Loucy (cell line): ENCODE data around the gene ADGRD1.

ENCODE experiments used
- H2AFZ ChIP-seq: fragments of 200-600 bp; sonication (generic); 2 replicates; pipeline ENCODE4 v1.6.0; 2016; ENCODE audit warnings: antibody characterized with exemption, mild to moderate bottlenecking, low read length, moderate library complexity
- H3F3A ChIP-seq: fragments of 200-600 bp; 2 replicates; pipeline ENCODE4 v1.6.0; 2016; ENCODE audit warnings: antibody characterized with exemption, low read depth, mild to moderate bottlenecking
- H3K27me3 ChIP-seq: fragments of 200-600 bp; sonication (generic); 2 replicates; pipeline ENCODE4 v1.6.1; 2014; ENCODE audit warnings: low read length, mild to moderate bottlenecking; ENCODE audit not compliant: insufficient read depth, poor library complexity, severe bottlenecking
- H3K36me3 ChIP-seq: fragments of 200-600 bp; sonication (generic); 2 replicates; pipeline ENCODE4 v1.6.1; 2016; ENCODE audit warnings: low read length; ENCODE audit not compliant: insufficient read depth
- H3K4me1 ChIP-seq: fragments of 200-600 bp; sonication (generic); 2 replicates; pipeline ENCODE4 v1.5.1; 2014; ENCODE audit warnings: low read length, mild to moderate bottlenecking; ENCODE audit not compliant: insufficient read depth, poor library complexity, severe bottlenecking
- H3K4me2 ChIP-seq: fragments of 200-600 bp; sonication (generic); 2 replicates; pipeline ENCODE4 v1.6.0; 2014; ENCODE audit warnings: antibody characterized with exemption, low read length, low read depth, mild to moderate bottlenecking; ENCODE audit not compliant: poor library complexity, severe bottlenecking
- H3K4me3 ChIP-seq: fragments of 200-600 bp; sonication (generic); 2 replicates; pipeline ENCODE4 v1.5.1; 2014; ENCODE audit warnings: low read length, mild to moderate bottlenecking, mixed read lengths; ENCODE audit not compliant: poor library complexity, severe bottlenecking
- H3K79me2 ChIP-seq: fragments of 200-600 bp; sonication (generic); 2 replicates; pipeline ENCODE4 v1.6.1; 2014; ENCODE audit warnings: low read length; ENCODE audit not compliant: insufficient read depth
- H3K9ac ChIP-seq: fragments of 200-600 bp; sonication (generic); 2 replicates; pipeline ENCODE4 v1.6.0; 2014; ENCODE audit warnings: mild to moderate bottlenecking, low read depth, low read length, moderate library complexity; ENCODE audit not compliant: poor library complexity, severe bottlenecking
- H3K9me2 ChIP-seq: fragments of 200-600 bp; sonication (generic); replicated peaks from 2 replicates; pipeline ENCODE4 v1.6.1; 2016; ENCODE audit warnings: low read depth, low read length, mixed read lengths
- H3K9me3 ChIP-seq: fragments of 200-600 bp; sonication (generic); 2 replicates; pipeline ENCODE4 v1.6.1; 2014; ENCODE audit warnings: mild to moderate bottlenecking, antibody characterized with exemption, low read length, low read depth; ENCODE audit not compliant: insufficient read depth
- H4K20me1 ChIP-seq: fragments of 200-600 bp; sonication (generic); 2 replicates; pipeline ENCODE4 v1.6.0; 2014; ENCODE audit warnings: antibody characterized with exemption, low read length, mild to moderate bottlenecking; ENCODE audit not compliant: insufficient read depth, poor library complexity, severe bottlenecking
- EZH2phosphoT487 ChIP-seq: fragments of 200-600 bp; IDR thresholded peaks from 2 replicates; pipeline ENCODE4 v1.6.1; 2018; ENCODE audit warnings: antibody characterized with exemption, mild to moderate bottlenecking, moderate library complexity, borderline replicate concordance
- TF ChIP-seq, protein P1 (sequence below): fragments of 200-600 bp; sonication (generic); conservative IDR thresholded peaks from 2 replicates; pipeline ENCODE4 v1.5.1; 2014; ENCODE audit warnings: mild to moderate bottlenecking, antibody characterized with exemption, low read length

The ADGRD1 gene

DNA sequence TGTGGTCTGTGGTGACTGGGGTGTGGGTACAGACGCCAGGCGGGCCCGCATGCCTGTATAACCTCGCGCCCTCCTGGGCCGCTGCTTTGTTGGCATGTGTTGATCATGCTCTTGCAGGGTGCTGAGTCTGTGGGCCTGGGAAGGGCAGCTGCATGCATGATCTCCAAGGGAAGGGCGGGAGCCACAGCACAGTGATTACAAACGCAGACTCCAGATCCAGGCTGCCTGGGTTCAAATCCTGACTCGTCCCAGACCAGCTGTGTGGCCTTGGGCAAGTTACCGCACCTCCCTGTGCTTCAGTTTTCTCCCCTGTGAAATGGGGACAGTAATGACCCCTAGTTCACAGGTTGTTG is 24.0 kb downstream of the ADGRD1 start:
- H3K4me2 ChIP-seq: no peak overlapping the region
- no peak overlapping the region for H3K9ac ChIP-seq
- H3K27me3 ChIP-seq: no peaks in the 10 kb centered on the region
- no peaks in the 10 kb centered on the region for H3K9me3 ChIP-seq
- H3K4me3 ChIP-seq: no peak overlapping the region
- no peaks in the 10 kb centered on the region for H3K4me1 ChIP-seq
- H3K36me3 ChIP-seq: no peaks in the 10 kb centered on the region
- H4K20me1 ChIP-seq: no peaks in the 10 kb centered on the region
- TF ChIP-seq, protein P1, sequence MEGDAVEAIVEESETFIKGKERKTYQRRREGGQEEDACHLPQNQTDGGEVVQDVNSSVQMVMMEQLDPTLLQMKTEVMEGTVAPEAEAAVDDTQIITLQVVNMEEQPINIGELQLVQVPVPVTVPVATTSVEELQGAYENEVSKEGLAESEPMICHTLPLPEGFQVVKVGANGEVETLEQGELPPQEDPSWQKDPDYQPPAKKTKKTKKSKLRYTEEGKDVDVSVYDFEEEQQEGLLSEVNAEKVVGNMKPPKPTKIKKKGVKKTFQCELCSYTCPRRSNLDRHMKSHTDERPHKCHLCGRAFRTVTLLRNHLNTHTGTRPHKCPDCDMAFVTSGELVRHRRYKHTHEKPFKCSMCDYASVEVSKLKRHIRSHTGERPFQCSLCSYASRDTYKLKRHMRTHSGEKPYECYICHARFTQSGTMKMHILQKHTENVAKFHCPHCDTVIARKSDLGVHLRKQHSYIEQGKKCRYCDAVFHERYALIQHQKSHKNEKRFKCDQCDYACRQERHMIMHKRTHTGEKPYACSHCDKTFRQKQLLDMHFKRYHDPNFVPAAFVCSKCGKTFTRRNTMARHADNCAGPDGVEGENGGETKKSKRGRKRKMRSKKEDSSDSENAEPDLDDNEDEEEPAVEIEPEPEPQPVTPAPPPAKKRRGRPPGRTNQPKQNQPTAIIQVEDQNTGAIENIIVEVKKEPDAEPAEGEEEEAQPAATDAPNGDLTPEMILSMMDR: no peak
- TF ChIP-seq EZH2phosphoT487: no peak
- no peak overlapping the region for H2AFZ ChIP-seq
- no peaks in the 10 kb centered on the region for H3K79me2 ChIP-seq
- no peaks in the 10 kb centered on the region for H3K9me2 ChIP-seq
- H3F3A ChIP-seq: no peaks in the 10 kb centered on the region

DNA sequence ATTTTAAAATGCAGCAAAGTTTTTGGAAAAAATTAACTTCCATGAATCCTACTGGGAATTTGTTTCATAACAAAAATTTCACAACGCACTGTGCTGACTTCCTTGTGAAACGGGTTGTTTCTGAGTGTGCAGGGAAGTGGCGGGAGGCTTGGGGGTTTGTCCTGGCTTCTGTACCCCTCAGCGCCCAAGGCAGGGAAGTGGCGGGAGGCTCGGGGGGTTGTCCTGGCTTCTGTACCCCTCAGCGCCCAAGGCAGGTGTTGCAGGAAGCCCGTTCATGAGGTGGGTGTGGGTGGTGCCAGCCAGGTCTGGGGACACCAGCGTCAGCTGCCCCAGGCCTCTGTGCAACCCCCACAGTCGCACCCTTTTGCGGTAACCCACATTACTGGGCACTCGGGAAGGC is 25.1 kb downstream of the ADGRD1 start:
- Histone ChIP-seq H3F3A (no peaks in the 10 kb centered on the region), H3K4me3 (no peak overlapping the region), H3K9ac (no peak overlapping the region), H3K79me2 (no peaks in the 10 kb centered on the region), H4K20me1 (no peaks in the 10 kb centered on the region), H3K9me2 (no peaks in the 10 kb centered on the region), H3K4me2 (no peak overlapping the region), H3K4me1 (no peaks in the 10 kb centered on the region), H3K36me3 (no peaks in the 10 kb centered on the region), H2AFZ (no peak overlapping the region), H3K27me3 (no peaks in the 10 kb centered on the region), H3K9me3 (no peaks in the 10 kb centered on the region)
- TF ChIP-seq, protein P1: no peak
- TF ChIP-seq EZH2phosphoT487: no peak

DNA sequence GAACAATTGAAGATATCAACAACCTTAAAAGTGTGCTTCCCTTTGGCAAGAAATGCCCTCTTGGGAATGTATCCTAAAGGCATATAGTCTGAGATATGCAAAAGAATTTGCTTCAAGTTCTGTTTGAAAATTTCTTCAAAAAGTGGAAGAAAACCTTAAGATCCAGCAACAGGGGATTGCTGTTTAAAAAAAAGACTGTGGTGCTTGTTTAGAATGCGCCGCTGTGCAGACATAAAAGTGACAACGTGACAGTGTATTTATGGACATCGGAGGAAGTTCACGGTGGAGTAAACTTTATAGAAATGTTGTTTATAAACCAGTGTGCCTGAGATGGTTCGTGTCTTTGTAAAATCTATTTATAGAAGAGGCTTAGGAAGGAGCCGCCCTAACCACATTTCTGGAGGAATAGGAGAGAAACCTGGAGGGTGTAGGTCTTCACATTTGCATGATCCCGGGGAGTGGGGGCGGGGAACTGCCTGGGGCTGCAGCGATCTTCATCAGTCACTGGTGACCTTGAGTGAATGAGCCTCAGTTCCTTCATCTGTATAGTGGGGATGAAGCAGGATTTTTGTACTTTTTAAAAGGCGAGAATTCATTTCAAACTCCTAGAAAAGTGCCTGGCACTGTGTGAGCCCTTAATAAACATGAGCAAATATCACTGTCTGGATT is 27.5 kb downstream of the ADGRD1 start:
- no peaks in the 10 kb centered on the region for H3K9me3 ChIP-seq
- no peaks in the 10 kb centered on the region for H3K9me2 ChIP-seq
- H3K36me3 ChIP-seq: no peaks in the 10 kb centered on the region
- no peak overlapping the region for H2AFZ ChIP-seq
- no peaks in the 10 kb centered on the region for H3K27me3 ChIP-seq
- no peaks in the 10 kb centered on the region for H3K4me1 ChIP-seq
- H3F3A ChIP-seq: no peaks in the 10 kb centered on the region
- H3K9ac ChIP-seq: no peak overlapping the region
- no peak overlapping the region for H3K4me3 ChIP-seq
- TF ChIP-seq EZH2phosphoT487: no peak
- TF ChIP-seq, protein P1: no peak
- H4K20me1 ChIP-seq: no peaks in the 10 kb centered on the region
- no peaks in the 10 kb centered on the region for H3K79me2 ChIP-seq
- H3K4me2 ChIP-seq: no peak overlapping the region
